HG02970 (cell line): ENCODE measurements around the gene CINP.
A peak's percentile ranks its signal among the peaks of the same experiment; 100 is the strongest.
"Not testable (repeated sequence)": the region's sequence is repeated elsewhere in the genome, so short reads cannot be mapped to it uniquely, and the experiment has no call there.

Source experiments
- ATAC-seq: cut with Tn5 transposase; IDR thresholded peaks from one replicate; pipeline ENCODE4 v1.9.1; 2021; ENCODE audit warnings: mild to moderate bottlenecking, moderate library complexity, moderate number of reproducible peaks; ENCODE audit not compliant: unreplicated experiment, low FRiP score

CINP gene

DNA sequence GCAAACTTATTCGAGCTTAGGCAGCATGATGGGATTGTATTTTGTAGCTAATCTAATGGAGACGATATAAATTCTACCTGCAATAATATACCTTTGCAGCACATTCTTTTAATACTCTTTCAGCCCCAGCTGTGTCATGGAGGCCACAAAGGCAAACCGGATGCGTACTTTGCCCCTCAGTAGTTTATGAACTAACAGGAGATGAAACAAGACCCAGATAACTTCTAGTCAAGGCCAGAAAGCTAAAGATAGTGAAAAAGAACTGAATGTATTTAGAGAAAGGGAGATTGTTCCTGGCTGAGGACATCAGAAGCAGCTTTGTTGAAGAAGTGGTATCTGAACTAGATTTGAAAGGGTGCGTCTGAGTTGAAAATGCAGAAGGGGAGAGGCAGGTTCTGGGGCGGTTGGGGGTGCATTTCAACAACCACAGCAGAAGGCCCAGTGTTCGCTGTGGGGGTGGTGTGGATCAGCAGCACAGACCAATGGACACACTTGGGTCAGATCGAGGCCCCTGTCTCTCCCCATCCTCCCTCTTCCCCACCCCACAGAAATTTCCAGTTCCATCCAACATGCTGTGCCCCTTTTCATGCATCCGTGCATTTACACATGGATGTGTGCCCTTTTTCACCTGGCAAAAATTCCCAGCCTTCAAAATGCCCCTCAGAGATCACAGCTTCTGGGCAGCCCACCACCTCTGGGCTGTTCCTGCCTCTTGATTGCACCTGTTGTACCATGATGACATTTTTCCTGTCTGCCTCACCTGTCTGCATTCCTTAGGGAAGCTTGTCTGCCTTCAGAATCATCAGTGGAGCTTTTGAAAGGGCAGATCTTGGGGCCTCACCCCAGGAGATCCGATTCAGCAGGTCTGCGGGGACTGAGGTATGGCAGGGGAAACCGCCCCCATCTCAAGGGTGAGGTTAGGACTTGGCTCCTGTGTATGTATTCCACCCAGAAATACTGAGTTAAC is 41.0 kb downstream of the CINP start:
- no peak for ATAC-seq

GRCh38 chr14:102320671-102321455 is 41.8 kb downstream of the CINP start:
- no peak for ATAC-seq

- no peak for ATAC-seq
Measured at GRCh38 chr14:102320033-102320660, 42.5 kb downstream of the CINP start.

- no peak for ATAC-seq
Measured at GRCh38 chr14:102319351-102320032, 43.2 kb downstream of the CINP start, which contains the start of gene ZNF839. Gene ZNF839 (plus strand): TSS chr14:102319746. CDS start chr14:102319766, 20 bp downstream.

- ATAC-seq, result no peak
Measured at GRCh38 chr14:102318781-102319276, 43.9 kb downstream of the CINP start.

DNA sequence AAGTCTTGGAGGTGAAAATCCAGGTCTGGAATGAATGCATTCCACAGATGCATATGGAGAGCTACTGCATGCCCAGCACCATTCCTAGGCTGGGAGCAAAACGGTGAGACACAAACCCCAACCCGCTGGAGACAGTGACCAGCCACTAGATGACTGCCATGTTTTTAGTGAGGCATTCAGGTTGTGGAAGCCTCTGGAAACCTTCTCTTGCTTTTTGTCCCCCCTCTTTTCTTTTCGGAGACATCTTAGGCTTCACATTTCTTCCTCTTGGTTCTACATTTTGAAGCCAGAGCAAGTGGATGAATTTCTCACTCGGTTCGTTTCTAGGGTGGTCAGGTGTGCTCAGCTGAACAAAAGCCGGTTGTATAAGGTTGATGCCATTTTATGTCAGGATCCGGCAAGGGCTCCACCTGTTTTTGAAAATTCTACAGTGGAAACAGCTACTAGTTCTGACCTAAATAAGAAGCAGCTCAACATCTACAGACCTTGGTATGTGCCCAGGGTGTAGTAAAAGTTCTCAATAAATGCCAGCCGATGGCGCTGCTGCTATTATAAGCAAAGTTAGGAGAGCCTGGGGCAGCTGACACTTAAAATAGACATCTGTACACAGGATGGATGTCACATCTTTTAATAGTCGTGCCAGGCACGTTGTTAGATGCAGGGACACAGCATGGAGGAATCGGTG is 45.0 kb downstream of the CINP start:
- no peak for ATAC-seq

GRCh38 chr14:102316743-102317563 is 45.7 kb downstream of the CINP start:
- peak; percentile 78 for ATAC-seq

DNA sequence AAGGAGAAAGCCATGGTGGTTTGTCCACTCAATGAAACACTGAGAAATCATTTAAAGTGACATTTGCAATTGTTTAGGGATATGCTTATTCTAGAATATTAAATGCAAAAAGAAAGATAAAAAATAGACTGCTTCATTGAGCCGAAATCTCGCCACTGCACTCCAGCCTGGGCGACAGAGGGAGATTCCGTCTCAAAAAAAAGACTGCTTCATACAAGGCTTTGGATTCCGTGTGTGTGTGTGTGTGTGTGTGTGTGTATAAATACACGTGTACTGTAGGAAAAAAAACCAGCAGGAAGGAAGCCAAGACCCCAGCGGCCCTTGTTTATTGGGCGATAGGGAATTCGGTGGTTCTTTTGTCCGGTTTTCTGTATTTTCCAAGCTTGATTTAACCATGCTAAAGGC is 46.4 kb downstream of the CINP start:
- ATAC-seq, result no peak

GRCh38 chr14:102315121-102315520 is 47.6 kb downstream of the CINP start:
- ATAC-seq, result no peak

- peak; percentile 44 for ATAC-seq
Measured at GRCh38 chr14:102314242-102315011, 48.3 kb downstream of the CINP start.

- ATAC-seq, result peak; percentile 94
Measured at GRCh38 chr14:102304611-102305506, 57.8 kb downstream of the CINP start, which contains the start of gene MOK. Gene MOK (minus strand): TSS chr14:102305164. CDS start chr14:102304968, 196 bp downstream.

DNA sequence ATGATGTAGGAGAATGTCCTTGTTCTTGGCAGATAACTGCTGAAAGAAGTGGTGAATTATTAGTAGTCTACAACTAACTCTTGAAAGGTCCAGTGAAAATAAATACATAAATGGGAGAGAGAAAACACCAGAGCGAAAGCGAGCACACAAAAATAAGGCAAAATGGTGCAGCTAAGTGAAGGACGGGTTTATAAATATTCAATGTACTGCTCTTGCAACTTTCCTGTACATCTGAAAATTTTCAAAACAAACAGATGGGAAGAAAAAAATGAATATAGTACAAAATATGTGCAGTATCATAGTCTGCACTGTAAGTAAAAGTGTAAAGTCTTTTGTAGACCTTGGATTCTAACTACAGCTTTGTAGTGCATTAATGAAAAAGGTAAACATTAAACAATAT is 59.0 kb downstream of the CINP start:
- no peak for ATAC-seq

GRCh38 chr14:102298303-102299070 is 64.2 kb downstream of the CINP start:
- not testable (repeated sequence) for ATAC-seq
